Osteocyte (in vitro differentiated cells): Measurements from ENCODE around the gene LCLAT1. TPM values are rescaled to one million over a fixed set of nuclear protein-coding genes. Genes with fewer than 3 reads are reported as not detected.
"Not testable (repeated sequence)": the region's sequence is repeated elsewhere in the genome, so short reads cannot be mapped to it uniquely, and the experiment has no call there.

Source experiments
- DNase-seq: peaks from one replicate; pipeline ENCODE4 v3.0.0; 2021; ENCODE audit warnings: mixed read lengths; ENCODE audit not compliant: unreplicated experiment; ENCODE audit errors: extremely low spot score
- H3K27ac Mint-ChIP-seq: one replicate; pipeline ENCODE4 v1.8.0; 2021; ENCODE audit warnings: mild to moderate bottlenecking, mixed read lengths; ENCODE audit not compliant: unreplicated experiment
- H3K27me3 Mint-ChIP-seq: one replicate; pipeline ENCODE4 v1.8.0; 2021; ENCODE audit warnings: mixed read lengths; ENCODE audit not compliant: unreplicated experiment
- H3K36me3 Mint-ChIP-seq: one replicate; pipeline ENCODE4 v1.8.0; 2021; ENCODE audit warnings: mixed read lengths; ENCODE audit not compliant: unreplicated experiment
- H3K4me1 Mint-ChIP-seq: one replicate; pipeline ENCODE4 v1.8.0; 2021; ENCODE audit warnings: mixed read lengths; ENCODE audit not compliant: unreplicated experiment
- H3K4me3 Mint-ChIP-seq: one replicate; pipeline ENCODE4 v1.8.0; 2021; ENCODE audit warnings: mild to moderate bottlenecking, moderate library complexity, mixed read lengths; ENCODE audit not compliant: unreplicated experiment
- H3K9me3 Mint-ChIP-seq: one replicate; pipeline ENCODE4 v1.8.0; 2021; ENCODE audit warnings: mixed read lengths; ENCODE audit not compliant: unreplicated experiment
- CTCF ChIP-seq: fragments of 200-600 bp; sonication (generic); IDR thresholded peaks from 2 replicates; pipeline ENCODE4 v1.5.0; 2021; ENCODE audit warnings: antibody characterized with exemption, mild to moderate bottlenecking, moderate library complexity
- total RNA-seq: library from RNA; stranded (reverse); gene quantifications from 2 replicates; pipeline ENCODE4 v1.2.1, GENCODE V29; 2021

LCLAT1 gene
- total RNA-seq, 1 donor from 2014 or later = 13.6 TPM

- no peak for DNase-seq
- peak overlapping the region; percentile 2 for H3K27ac Mint-ChIP-seq
- no peak for TF ChIP-seq CTCF
- peaks cover 17% of the 10 kb centered on the region for H3K4me1 Mint-ChIP-seq
- no peaks in the 10 kb centered on the region for H3K27me3 Mint-ChIP-seq
- no peaks in the 10 kb centered on the region for H3K9me3 Mint-ChIP-seq
- H3K36me3 Mint-ChIP-seq = no peaks in the 10 kb centered on the region
- no peak overlapping the region for H3K4me3 Mint-ChIP-seq
Observed at GRCh38 chr2:30612371-30612770, 165.3 kb downstream of the LCLAT1 start.

GRCh38 chr2:30613001-30613400, 166.0 kb downstream of the LCLAT1 start:
- H3K27ac Mint-ChIP-seq = no peak overlapping the region
- peaks cover 17% of the 10 kb centered on the region for H3K4me1 Mint-ChIP-seq

GRCh38 chr2:30614227-30614626, 167.2 kb downstream of the LCLAT1 start:
- H3K4me3 Mint-ChIP-seq, H3K27me3 Mint-ChIP-seq, H3K27ac Mint-ChIP-seq, H3K36me3 Mint-ChIP-seq, H3K9me3 Mint-ChIP-seq, DNase-seq: not testable (repeated sequence)
- H3K4me1 Mint-ChIP-seq = peaks cover 17% of the 10 kb centered on the region

More at GRCh38 chr2:30613001-30613400, 166.0 kb downstream of the LCLAT1 start:
- DNase-seq = no peak
- Mint-ChIP-seq H3K27me3 (no peaks in the 10 kb centered on the region), H3K9me3 (no peaks in the 10 kb centered on the region), H3K4me3 (no peak overlapping the region), H3K36me3 (no peaks in the 10 kb centered on the region)
- TF ChIP-seq CTCF = no peak

- H3K27ac Mint-ChIP-seq = no peak overlapping the region
- H3K36me3 Mint-ChIP-seq = no peaks in the 10 kb centered on the region
- H3K4me1 Mint-ChIP-seq = peaks cover 17% of the 10 kb centered on the region
- H3K4me3 Mint-ChIP-seq = no peak overlapping the region
- H3K27me3 Mint-ChIP-seq = no peaks in the 10 kb centered on the region
- H3K9me3 Mint-ChIP-seq = no peaks in the 10 kb centered on the region
- no peak for TF ChIP-seq CTCF
- no peak for DNase-seq
Observed at GRCh38 chr2:30615926-30616325, 168.9 kb downstream of the LCLAT1 start.

GRCh38 chr2:30620102-30620501, 173.1 kb downstream of the LCLAT1 start:
- Mint-ChIP-seq H3K4me3 (no peak overlapping the region), H3K36me3 (peaks cover 11% of the 10 kb centered on the region), H3K27ac (no peak overlapping the region), H3K9me3 (no peaks in the 10 kb centered on the region), H3K4me1 (no peaks in the 10 kb centered on the region), H3K27me3 (no peaks in the 10 kb centered on the region)
- no peak for TF ChIP-seq CTCF
- no peak for DNase-seq

GRCh38 chr2:30621836-30622235, 174.8 kb downstream of the LCLAT1 start:
- Mint-ChIP-seq H3K27ac (no peak overlapping the region), H3K9me3 (no peaks in the 10 kb centered on the region), H3K4me1 (no peaks in the 10 kb centered on the region), H3K4me3 (no peak overlapping the region), H3K36me3 (peaks cover 11% of the 10 kb centered on the region), H3K27me3 (no peaks in the 10 kb centered on the region)
- no peak for DNase-seq
- TF ChIP-seq CTCF = no peak
